GM20431 (cell line): Measurements from ENCODE around the gene COL6A6.

ENCODE experiments used
- in situ Hi-C: fragments of 300-500 bp; cut with MseI, MboI; formaldehyde crosslinking; loops from one replicate; pipeline ENCODE4 v1.15.0; 2020; ENCODE audit warnings: low sequenced_read_pairs; ENCODE audit not compliant: unreplicated experiment

Gene COL6A6

DNA sequence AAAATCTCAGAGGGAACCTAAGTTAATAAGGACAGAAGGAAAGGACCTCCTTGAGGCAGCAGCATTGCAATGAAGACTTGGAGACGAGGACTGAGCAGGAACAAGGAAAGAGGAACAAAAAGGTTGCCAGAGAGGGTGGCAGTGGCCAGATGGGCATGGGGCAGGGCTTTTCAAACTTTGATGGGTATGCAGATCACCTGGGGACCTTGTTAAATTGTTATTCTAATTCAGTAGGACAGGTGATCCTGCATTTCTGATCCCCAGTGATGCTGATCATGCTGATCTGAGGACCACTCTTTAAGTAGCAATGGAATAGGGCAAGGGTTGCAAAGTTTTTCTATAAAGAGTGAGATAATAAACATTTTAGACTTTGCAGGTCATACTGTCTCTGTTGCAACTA, 11.1 kb downstream of the COL6A6 start:
- in situ Hi-C loops: loop anchor here (25.0 kb wide), 1 partner anchor 391 kb away; no protein-coding TSS in a partner anchor

- in situ Hi-C loops: loop anchor here (25.0 kb wide), 1 partner anchor 392 kb away; no protein-coding TSS in a partner anchor
These were observed 12.7 kb downstream of the COL6A6 start for GRCh38 chr3:130529486-130530215.

DNA sequence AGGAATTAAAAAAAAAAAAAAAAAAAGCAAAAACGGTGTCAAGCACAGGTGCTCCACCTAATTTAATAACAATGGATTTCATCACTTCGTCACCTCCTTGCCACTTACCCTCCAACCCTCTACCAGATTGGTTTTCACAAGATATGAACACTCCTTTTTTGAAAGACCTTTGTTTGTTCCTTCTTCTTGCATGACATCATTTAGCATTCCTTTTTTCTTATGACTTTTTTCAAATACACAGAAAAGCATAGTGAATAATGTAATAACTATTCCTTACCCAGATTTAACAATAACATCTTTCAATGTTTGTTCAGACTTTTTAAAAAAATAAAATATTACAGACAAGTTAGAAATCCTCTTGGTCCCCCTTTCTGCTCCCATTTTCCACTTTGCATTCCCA, 16.3 kb downstream of the COL6A6 start:
- in situ Hi-C loops: loop anchor here (25.0 kb wide), 1 partner anchor 396 kb away; no protein-coding TSS in a partner anchor

DNA sequence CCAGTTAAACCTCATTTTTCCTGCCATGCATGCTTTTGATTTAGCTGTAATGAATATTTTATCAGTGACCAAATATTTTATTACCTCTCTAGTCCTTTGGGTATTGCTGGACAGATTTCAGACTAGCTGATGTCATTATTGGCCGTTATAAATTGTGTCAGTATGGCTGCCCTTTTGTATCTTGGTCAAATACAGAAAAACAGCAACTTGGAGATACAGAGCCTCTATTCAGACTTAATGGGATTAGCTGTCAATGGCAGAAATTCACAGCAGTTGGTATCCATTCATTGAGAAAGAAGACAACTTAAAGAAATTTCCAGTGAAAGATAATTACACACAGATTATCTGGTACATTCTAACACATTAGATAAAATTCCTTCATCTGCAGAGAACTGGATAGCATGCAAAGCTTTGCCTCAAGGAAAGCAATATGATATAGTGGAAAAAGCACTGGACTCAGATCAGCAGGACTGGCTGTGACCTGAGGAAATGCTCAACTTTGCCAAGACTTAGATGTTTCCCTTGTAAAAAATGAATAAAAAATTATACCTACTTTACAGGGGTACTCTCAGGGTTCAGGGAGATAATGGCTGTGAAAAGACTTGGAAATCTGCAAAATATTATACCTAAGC, 20.8 kb downstream of the COL6A6 start:
- in situ Hi-C loops: loop anchor here (25.0 kb wide), 1 partner anchor 400 kb away; no protein-coding TSS in a partner anchor

DNA sequence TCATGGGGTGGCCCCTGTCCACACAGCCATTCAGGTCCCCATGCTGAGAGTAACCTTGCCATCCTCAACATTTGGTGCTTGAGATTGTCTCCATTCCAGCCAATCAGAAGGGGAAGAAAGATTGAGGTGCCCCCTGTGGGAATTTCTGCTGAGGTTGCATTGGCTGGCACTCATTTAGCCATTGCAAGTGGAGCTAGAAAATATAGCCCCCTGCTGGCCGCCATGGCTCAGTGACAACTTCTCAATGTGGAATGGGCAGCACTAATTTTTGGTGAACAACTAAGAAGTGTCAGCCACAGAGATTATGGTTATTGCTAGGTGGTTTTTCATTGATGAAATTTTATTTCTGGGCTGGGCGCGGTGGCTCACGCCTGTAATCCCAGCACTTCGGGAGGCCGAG, 22.0 kb downstream of the COL6A6 start:
- in situ Hi-C loops: loop anchor here (25.0 kb wide), 1 partner anchor 402 kb away; no protein-coding TSS in a partner anchor

- in situ Hi-C loops: loop anchor here (25.0 kb wide), 1 partner anchor 406 kb away; no protein-coding TSS in a partner anchor
These were observed 26.3 kb downstream of the COL6A6 start for GRCh38 chr3:130543322-130543721.

DNA sequence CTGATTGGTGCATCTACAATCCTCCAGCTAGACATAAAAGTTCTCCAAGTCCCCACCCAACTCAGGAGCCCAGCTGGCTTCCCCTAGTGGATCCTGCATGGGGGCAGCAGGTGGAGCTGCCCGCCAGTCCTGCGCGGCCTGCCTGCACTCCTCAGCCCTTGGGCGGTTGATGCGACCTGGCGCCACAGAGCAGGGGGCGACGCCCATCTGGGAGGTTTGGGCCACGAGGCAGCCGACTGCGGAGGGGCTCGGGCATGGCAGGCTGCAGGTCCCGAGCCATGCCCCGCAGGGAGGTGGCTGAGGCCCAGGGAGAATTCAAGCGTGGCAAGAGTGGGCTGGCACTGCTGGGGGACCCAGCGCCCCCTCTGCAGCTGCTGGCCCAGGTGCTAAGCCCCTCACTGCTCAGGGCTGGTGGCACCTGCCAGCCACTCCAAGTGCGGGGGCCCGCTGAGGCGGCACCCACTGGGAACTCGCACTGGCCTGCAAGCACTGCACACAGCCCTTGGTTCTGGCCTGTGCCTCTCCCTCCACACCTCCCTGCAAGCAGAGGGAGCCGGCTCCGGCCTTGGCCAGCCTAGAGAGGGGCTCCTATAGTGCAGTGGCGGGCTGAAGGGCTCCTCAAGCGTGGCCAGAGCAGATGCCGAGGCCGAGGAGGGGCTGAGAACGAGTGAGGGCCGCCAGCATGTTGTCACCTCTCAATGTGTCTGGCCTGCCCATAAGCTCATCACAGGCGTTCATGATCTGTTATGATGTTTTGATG, 30.1 kb downstream of the COL6A6 start:
- in situ Hi-C loops: loop anchor here (25.0 kb wide), 1 partner anchor 410 kb away; no protein-coding TSS in a partner anchor

GRCh38 chr3:130547680-130548065, 30.7 kb downstream of the COL6A6 start:
- in situ Hi-C loops: loop anchor here (25.0 kb wide), 1 partner anchor 410 kb away; no protein-coding TSS in a partner anchor

DNA sequence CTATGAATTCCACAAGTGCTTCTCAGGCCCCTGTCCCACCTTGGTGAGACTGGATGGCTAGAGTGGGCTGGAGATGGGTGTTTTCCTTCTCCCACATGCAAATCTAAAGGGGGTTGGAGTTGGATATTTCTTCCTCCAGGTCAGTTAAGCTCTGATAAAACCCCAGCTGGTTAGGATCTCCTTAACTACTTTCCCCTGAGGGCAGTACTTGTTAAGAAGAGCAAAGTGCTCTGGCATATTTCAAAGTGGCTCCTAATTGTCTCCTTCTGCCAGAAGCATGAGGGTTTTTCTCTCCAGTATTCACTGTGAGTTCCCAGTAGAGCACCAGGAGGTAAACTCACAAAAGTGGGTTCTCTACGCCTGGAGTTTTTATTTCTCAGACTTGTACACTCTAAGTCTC, 31.4 kb downstream of the COL6A6 start:
- in situ Hi-C loops: loop anchor here (25.0 kb wide), 1 partner anchor 411 kb away; no protein-coding TSS in a partner anchor

DNA sequence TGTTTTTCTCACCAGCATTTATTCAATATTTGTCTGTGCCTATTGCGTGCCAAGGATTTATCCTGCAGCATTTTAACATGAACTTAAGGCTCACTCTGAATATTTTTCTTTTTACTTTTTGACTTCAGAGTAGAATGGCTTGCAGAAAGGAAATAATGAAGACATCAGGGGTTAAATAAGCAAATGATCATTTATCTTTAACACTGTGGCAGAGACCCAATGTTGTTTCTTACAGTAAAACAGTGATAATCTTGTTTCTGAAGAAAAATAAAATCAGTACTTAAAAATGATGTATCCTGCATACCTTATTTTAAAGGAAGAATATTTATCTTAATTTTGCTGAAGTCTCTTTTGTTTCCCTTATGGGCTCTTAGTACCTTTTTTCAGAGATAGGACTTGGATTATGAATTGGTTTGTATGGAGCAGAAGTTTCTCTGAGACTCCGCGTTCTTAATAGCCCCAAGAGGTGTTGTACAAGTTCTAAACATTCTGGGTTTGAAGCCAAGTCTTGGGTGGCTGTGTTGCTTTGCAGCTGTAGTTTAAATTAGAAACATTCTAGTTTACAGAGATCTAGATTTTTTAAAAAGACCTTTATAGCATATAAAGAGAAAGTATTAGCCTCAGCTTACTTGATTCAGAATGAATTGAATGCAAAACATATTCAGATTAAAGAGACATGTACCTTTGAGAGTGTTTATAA, 40.5 kb downstream of the COL6A6 start:
- in situ Hi-C loops: no loop called here

DNA sequence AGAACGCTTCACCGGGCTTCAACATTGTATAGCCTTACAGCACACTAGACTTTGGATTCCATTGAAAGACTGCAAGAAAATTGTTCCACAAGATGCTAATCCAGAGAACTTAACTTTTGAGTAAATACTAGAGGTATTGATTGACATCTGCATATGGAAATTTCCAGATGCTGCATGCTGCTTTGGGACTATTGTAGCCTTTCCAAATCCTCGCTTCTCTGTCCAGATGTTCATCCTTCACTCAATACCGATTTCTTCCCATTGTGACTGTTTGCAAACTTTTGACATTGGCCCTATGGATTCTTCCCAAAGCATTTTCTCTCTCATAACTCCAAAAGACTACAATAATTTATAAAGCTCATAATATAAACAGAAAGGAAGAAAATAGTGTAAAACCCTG, 41.4 kb downstream of the COL6A6 start:
- in situ Hi-C loops: no loop called here

- in situ Hi-C loops: no loop called here
These were observed 48.2 kb downstream of the COL6A6 start for GRCh38 chr3:130565224-130565623.
